Central memory CD8-positive, alpha-beta T cell (primary cell): Measurements from ENCODE around the gene CADPS2.

Experiments
- ATAC-seq: fragments of 150-1000 bp; cut with Tn5 transposase; replicated peaks from 2 replicates; pipeline ENCODE4 v1.10.0; 2022; ENCODE audit warnings: mild to moderate bottlenecking, moderate FRiP score, moderate number of reproducible peaks; ENCODE audit not compliant: poor library complexity, severe bottlenecking; ENCODE audit errors: extremely low read depth
- DNase-seq, 2 donors: peaks; one replicate each; pipeline ENCODE4 v3.0.0; 2021; ENCODE audit warnings: low spot score in 2 of 2
- H3K27ac Mint-ChIP-seq: one replicate; pipeline ENCODE4 v1.8.0; 2022; ENCODE audit warnings: low read depth, mild to moderate bottlenecking, moderate library complexity, mixed read lengths
- H3K27me3 Mint-ChIP-seq: one replicate; pipeline ENCODE4 v1.8.0; 2022; ENCODE audit warnings: mixed read lengths
- H3K36me3 Mint-ChIP-seq: one replicate; pipeline ENCODE4 v1.8.0; 2022; ENCODE audit warnings: mild to moderate bottlenecking, moderate library complexity, mixed read lengths; ENCODE audit not compliant: insufficient read depth
- H3K4me1 Mint-ChIP-seq: one replicate; pipeline ENCODE4 v1.8.0; 2022; ENCODE audit warnings: mixed read lengths
- H3K4me3 Mint-ChIP-seq: one replicate; pipeline ENCODE4 v1.8.0; 2022; ENCODE audit warnings: mild to moderate bottlenecking, moderate library complexity, mixed read lengths
- H3K9me3 Mint-ChIP-seq: one replicate; pipeline ENCODE4 v1.8.0; 2022; ENCODE audit warnings: mixed read lengths

The CADPS2 gene

GRCh38 chr7:122457969-122458368, 428.3 kb downstream of the CADPS2 start:
- Mint-ChIP-seq H3K9me3 (peaks cover 13% of the 10 kb centered on the region), H3K4me3 (no peak overlapping the region), H3K27ac (no peak overlapping the region), H3K27me3 (no peaks in the 10 kb centered on the region), H3K36me3 (no peaks in the 10 kb centered on the region), H3K4me1 (no peaks in the 10 kb centered on the region)
- no peak for ATAC-seq
- no peak for DNase-seq

DNA sequence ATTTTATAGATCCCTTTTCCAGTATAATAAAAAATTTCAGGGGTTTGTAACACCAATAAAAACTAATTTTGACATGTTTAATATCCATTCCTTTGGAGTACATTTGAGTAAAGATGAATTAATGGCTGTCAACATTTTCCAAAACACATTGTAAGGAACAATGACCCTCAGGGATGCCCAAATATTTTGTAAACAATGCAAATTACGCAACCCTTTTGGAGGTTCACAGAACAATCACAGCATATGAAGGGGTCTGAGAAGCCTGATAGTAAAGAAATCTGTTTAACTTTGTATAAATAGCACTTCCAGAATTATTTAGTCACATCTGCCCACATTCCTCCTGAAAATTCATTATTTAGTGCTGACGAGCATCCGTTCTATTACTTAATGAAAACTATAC, 428.9 kb downstream of the CADPS2 start:
- no peak overlapping the region for H3K4me3 Mint-ChIP-seq
- no peaks in the 10 kb centered on the region for H3K4me1 Mint-ChIP-seq
- H3K9me3 Mint-ChIP-seq = peaks cover 13% of the 10 kb centered on the region
- H3K36me3 Mint-ChIP-seq = no peaks in the 10 kb centered on the region
- no peak for ATAC-seq
- H3K27me3 Mint-ChIP-seq = no peaks in the 10 kb centered on the region
- no peak for DNase-seq
- no peak overlapping the region for H3K27ac Mint-ChIP-seq

DNA sequence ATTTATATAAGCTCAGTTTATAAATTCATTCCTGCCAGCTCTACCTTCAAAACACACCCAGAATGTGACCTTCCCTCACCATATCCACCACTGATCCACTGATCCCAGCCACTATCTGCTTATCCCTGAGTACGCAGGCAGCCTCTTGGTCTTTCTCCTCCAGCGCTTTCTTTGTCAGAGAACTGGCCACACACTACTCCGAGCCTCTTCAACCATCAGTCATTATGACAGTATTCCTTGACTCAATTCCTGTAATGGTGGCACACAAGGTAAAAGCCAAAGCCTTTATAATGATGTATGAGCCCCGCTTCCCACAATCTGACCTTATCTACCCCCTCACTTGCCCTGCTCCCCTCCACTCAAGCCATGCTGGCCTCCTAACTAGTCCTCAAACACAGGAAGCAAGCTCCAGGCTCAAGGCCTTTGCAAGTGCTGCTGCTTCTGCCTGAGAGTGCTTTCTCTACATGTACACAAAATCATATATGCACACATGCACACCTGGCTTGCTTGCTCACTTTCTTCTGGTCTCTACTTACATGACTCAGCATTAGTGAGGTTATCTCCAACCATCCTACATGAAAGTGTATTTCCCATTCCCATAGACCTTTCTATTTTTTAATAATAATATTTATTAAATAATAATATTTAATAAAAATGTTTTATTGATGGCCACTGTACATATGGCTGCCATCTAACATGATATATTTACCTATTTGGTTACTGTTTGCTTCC, 431.3 kb downstream of the CADPS2 start:
- no peaks in the 10 kb centered on the region for H3K36me3 Mint-ChIP-seq
- no peak overlapping the region for H3K4me3 Mint-ChIP-seq
- ATAC-seq = no peak
- no peak overlapping the region for H3K27ac Mint-ChIP-seq
- H3K9me3 Mint-ChIP-seq = peaks cover 19% of the 10 kb centered on the region
- no peaks in the 10 kb centered on the region for H3K27me3 Mint-ChIP-seq
- H3K4me1 Mint-ChIP-seq = no peaks in the 10 kb centered on the region
- no peak for DNase-seq

GRCh38 chr7:122453432-122453831, 432.8 kb downstream of the CADPS2 start:
- H3K4me3 Mint-ChIP-seq = no peak overlapping the region
- DNase-seq (no peak), ATAC-seq (no peak)
- H3K27me3 Mint-ChIP-seq = no peaks in the 10 kb centered on the region
- H3K4me1 Mint-ChIP-seq = no peaks in the 10 kb centered on the region
- H3K9me3 Mint-ChIP-seq = peaks cover 19% of the 10 kb centered on the region
- no peaks in the 10 kb centered on the region for H3K36me3 Mint-ChIP-seq
- H3K27ac Mint-ChIP-seq = no peak overlapping the region

- no peaks in the 10 kb centered on the region for H3K36me3 Mint-ChIP-seq
- ATAC-seq = no peak
- DNase-seq = no peak
- no peaks in the 10 kb centered on the region for H3K4me1 Mint-ChIP-seq
- peaks cover 20% of the 10 kb centered on the region for H3K9me3 Mint-ChIP-seq
- no peak overlapping the region for H3K27ac Mint-ChIP-seq
- H3K27me3 Mint-ChIP-seq = no peaks in the 10 kb centered on the region
- H3K4me3 Mint-ChIP-seq = no peak overlapping the region
Measured at GRCh38 chr7:122448893-122449589, 437.2 kb downstream of the CADPS2 start.

- no peak for DNase-seq
- peaks cover 22% of the 10 kb centered on the region for H3K9me3 Mint-ChIP-seq
- no peak overlapping the region for H3K4me3 Mint-ChIP-seq
- H3K36me3 Mint-ChIP-seq = no peaks in the 10 kb centered on the region
- H3K4me1 Mint-ChIP-seq = no peaks in the 10 kb centered on the region
- no peak for ATAC-seq
- no peak overlapping the region for H3K27ac Mint-ChIP-seq
- H3K27me3 Mint-ChIP-seq = no peaks in the 10 kb centered on the region
Measured at GRCh38 chr7:122442929-122443328, 443.3 kb downstream of the CADPS2 start.

GRCh38 chr7:122438492-122438891, 447.8 kb downstream of the CADPS2 start:
- Mint-ChIP-seq H3K36me3 (no peaks in the 10 kb centered on the region), H3K4me3 (no peak overlapping the region), H3K4me1 (no peaks in the 10 kb centered on the region), H3K9me3 (peaks cover 16% of the 10 kb centered on the region), H3K27me3 (no peaks in the 10 kb centered on the region), H3K27ac (no peak overlapping the region)
- DNase-seq (no peak), ATAC-seq (no peak)

GRCh38 chr7:122438006-122438405, 448.3 kb downstream of the CADPS2 start:
- ATAC-seq = no peak
- H3K4me1 Mint-ChIP-seq = no peaks in the 10 kb centered on the region
- DNase-seq = no peak

GRCh38 chr7:122433765-122434164, 452.5 kb downstream of the CADPS2 start:
- Mint-ChIP-seq H3K4me1 (no peaks in the 10 kb centered on the region), H3K27me3 (no peaks in the 10 kb centered on the region), H3K27ac (no peak overlapping the region), H3K4me3 (no peak overlapping the region), H3K9me3 (peaks cover 10% of the 10 kb centered on the region), H3K36me3 (no peaks in the 10 kb centered on the region)
- DNase-seq (no peak), ATAC-seq (no peak)

More at GRCh38 chr7:122438006-122438405, 448.3 kb downstream of the CADPS2 start:
- Mint-ChIP-seq H3K4me3 (no peak overlapping the region), H3K27me3 (no peaks in the 10 kb centered on the region), H3K27ac (no peak overlapping the region), H3K9me3 (peaks cover 16% of the 10 kb centered on the region), H3K36me3 (no peaks in the 10 kb centered on the region)

DNA sequence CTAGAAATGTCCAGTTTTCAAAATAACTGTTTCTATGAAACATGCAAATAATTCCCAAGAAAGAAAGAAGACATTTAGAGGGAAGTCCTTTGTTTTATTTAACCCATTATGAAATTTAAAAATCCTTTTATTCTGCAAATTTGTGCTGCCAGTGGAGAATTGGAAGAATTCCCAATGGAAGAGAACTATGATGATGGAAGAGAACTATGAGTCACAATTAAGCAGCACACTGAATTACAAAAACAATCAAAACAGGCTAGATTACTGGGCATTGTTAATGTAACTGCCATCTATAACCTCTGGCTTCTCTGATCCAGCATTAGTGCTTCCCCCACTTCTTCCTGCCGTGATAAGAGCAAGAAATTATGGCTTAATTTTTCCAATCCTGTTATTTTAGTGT, 455.6 kb downstream of the CADPS2 start:
- Mint-ChIP-seq H3K4me1 (no peaks in the 10 kb centered on the region), H3K9me3 (peaks cover 5% of the 10 kb centered on the region), H3K4me3 (no peak overlapping the region), H3K27me3 (no peaks in the 10 kb centered on the region), H3K27ac (no peak overlapping the region), H3K36me3 (no peaks in the 10 kb centered on the region)
- ATAC-seq (no peak), DNase-seq (no peak)

GRCh38 chr7:122429926-122430325, 456.3 kb downstream of the CADPS2 start:
- Mint-ChIP-seq H3K4me1 (no peaks in the 10 kb centered on the region), H3K27me3 (no peaks in the 10 kb centered on the region), H3K27ac (no peak overlapping the region)

GRCh38 chr7:122425731-122426130, 460.5 kb downstream of the CADPS2 start:
- ATAC-seq (no peak), DNase-seq (no peak)
- no peaks in the 10 kb centered on the region for H3K27me3 Mint-ChIP-seq
- H3K4me1 Mint-ChIP-seq = no peaks in the 10 kb centered on the region
- peaks cover 5% of the 10 kb centered on the region for H3K9me3 Mint-ChIP-seq
- no peaks in the 10 kb centered on the region for H3K36me3 Mint-ChIP-seq
- no peak overlapping the region for H3K27ac Mint-ChIP-seq
- H3K4me3 Mint-ChIP-seq = no peak overlapping the region

More at GRCh38 chr7:122429926-122430325, 456.3 kb downstream of the CADPS2 start:
- Mint-ChIP-seq H3K36me3 (no peaks in the 10 kb centered on the region), H3K4me3 (no peak overlapping the region), H3K9me3 (peaks cover 5% of the 10 kb centered on the region)
- ATAC-seq (no peak), DNase-seq (no peak)

DNA sequence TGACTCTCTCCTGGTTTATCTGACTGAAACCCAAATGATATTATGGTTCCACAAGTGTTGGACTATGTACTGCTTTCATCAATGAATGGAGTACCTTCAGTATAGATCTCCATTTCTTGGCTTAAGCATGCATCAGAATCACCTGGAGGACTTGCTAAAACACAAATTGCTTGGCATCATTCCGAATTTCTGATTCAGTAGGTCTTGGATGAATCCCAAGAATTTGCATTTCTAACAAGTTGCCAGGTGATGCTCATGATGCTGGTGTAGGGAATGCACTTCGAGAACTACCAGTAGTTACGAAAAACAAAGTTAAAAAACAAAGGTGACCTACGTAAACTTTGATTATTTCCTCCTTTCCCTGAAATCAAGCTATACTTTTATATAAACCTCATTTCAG, 462.7 kb downstream of the CADPS2 start:
- H3K4me1 Mint-ChIP-seq = no peaks in the 10 kb centered on the region
- H3K36me3 Mint-ChIP-seq = no peaks in the 10 kb centered on the region
- no peak overlapping the region for H3K27ac Mint-ChIP-seq
- no peak for ATAC-seq
- H3K27me3 Mint-ChIP-seq = no peaks in the 10 kb centered on the region
- DNase-seq = no peak
- H3K9me3 Mint-ChIP-seq = peaks cover 5% of the 10 kb centered on the region
- H3K4me3 Mint-ChIP-seq = no peak overlapping the region
